Cardiac fibroblast (primary cell): ENCODE data around the gene FUNDC2.

Source experiments
- DNase-seq, 2 donors: peaks; one replicate each; pipeline versions ENCODE4 v3.0.0 to v3.0.0-alpha.2; 2010; ENCODE audit warnings: low read depth in 2 of 2
- H3K4me3 ChIP-seq, 2 donors: replicated peaks in 1 of 2; 1 replicate in 1 of 2; 2 replicates in 1 of 2; pipeline ENCODE4 v1.5.1; 2011; ENCODE audit warnings: low read depth in 2 of 2, low read length in 2 of 2, mild to moderate bottlenecking in 2 of 2, moderate library complexity in 1 of 2
- TF ChIP-seq, protein P1 (sequence below): IDR thresholded peaks from one replicate; pipeline ENCODE4 v1.5.1; 2011; ENCODE audit warnings: low read depth, mild to moderate bottlenecking, low read length, inconsistent platforms

Gene FUNDC2

DNA sequence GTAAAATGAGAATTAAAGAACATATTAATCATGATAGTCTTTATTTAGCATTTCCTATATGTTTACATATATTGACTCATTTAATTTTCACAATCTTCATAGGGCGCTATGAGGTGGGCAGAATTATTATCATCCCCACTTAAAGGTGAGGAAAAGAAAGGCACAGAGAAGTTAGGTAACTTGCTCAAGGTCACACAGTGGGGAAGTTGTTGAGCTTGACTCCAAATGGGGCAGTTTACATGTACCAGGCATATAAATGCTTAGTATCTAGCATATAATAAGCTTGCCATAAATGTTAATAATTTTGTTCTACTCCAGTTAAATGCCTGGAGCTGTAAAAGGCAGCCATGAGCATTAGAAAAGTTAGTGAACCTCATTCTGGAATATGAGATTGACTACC, 42.8 kb downstream of the FUNDC2 start:
- peak overlapping the region; percentile 58 to 59 for H3K4me3 ChIP-seq
- TF ChIP-seq, protein P1, sequence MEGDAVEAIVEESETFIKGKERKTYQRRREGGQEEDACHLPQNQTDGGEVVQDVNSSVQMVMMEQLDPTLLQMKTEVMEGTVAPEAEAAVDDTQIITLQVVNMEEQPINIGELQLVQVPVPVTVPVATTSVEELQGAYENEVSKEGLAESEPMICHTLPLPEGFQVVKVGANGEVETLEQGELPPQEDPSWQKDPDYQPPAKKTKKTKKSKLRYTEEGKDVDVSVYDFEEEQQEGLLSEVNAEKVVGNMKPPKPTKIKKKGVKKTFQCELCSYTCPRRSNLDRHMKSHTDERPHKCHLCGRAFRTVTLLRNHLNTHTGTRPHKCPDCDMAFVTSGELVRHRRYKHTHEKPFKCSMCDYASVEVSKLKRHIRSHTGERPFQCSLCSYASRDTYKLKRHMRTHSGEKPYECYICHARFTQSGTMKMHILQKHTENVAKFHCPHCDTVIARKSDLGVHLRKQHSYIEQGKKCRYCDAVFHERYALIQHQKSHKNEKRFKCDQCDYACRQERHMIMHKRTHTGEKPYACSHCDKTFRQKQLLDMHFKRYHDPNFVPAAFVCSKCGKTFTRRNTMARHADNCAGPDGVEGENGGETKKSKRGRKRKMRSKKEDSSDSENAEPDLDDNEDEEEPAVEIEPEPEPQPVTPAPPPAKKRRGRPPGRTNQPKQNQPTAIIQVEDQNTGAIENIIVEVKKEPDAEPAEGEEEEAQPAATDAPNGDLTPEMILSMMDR = no peak

DNA sequence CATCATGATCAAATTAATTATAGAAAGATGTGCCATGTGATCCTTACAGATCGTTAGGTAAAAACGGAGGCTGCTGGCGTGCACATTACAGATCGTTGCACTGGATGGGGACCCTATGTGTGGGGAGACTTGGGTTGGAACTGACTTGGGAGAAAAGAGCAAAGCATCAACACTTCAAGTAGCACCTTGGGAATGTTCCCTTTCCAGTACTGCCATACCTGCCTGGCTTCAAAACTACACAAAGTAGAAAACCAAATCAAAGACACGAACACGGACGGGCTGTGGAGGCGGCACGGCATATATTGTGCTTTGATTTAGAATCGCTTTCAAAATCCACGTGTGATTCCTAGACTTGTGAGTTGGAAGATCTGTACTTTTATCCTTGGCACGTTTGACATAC, 43.4 kb downstream of the FUNDC2 start:
- peak overlapping the region; percentile 58 to 59 for H3K4me3 ChIP-seq
- TF ChIP-seq, protein P1 = no peak
- DNase-seq = no peak

More for the DNA sequence above, 42.8 kb downstream of the FUNDC2 start:
- DNase-seq = no peak

DNA sequence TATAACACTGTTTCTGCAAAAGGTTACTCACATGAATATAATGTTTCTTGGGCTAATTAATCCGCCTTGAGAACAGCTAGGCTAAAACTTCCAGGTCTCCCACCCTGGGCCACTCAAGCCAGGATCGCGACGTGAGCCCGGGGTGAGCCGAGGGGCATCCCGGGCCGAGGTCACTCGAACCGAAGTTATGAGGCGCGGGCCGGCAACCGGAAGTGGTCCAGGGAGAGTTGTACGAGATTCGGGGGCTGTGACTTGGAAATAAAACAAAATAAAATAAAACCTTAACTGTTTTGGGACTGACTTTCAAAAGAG, 44.0 kb downstream of the FUNDC2 start:
- no peak for DNase-seq
- TF ChIP-seq, protein P1 = no peak
- H3K4me3 ChIP-seq = peak overlapping the region; percentile 58 to 59

DNA sequence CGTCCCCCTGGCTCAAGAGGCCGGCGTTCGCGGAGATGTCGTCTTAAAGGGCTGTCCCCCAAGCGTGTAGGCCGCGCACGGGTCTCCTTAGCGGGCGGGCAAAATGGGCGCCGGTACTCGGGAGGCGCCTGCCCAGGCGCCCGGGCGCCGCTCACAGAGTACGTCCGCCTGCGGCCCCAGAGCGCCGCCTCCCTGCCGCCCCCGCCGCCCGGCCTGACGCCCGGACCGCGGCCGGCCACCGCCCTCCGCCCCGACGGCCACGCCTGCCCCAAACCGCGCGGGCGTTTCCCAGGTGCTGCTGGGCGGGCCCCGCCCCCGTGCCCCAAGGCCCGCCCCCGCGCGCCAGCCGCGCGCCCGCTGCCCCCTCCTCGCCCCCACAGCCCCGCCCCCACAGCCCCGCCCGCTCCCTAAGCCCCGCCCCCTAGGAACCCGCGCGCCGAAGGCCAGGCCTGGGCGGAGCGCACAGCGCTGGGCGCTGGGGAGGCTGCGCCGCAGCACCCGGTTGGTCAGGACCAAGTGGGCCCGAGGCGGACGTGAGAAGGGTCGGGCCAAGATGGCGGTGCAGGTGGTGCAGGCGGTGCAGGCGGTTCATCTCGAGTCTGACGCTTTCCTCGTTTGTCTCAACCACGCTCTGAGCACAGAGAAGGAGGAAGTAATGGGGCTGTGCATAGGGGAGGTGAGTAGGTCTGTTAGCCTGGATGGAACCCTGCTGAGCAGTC, 44.5 kb downstream of the FUNDC2 start, which contains the start of the genes BRCC3, CMC4 and MTCP1:
Gene BRCC3, plus strand, starts transcription at position 534 of the 719 bp plus-strand sequence. Its CDS starts 20 bp downstream, at position 554.
Gene CMC4, minus strand, starts transcription at position 162 of the 719 bp plus-strand sequence. CDS start 7,113 bp downstream, outside the sequence.
Gene MTCP1, minus strand, starts transcription at position 162 of the 719 bp plus-strand sequence. CDS start 5,126 bp downstream, outside the sequence.
- peak; percentile 75 to 87 for DNase-seq
- TF ChIP-seq, protein P1 = no peak
- peak within 1 kb of the TSS; percentile 66 to 72 for H3K4me3 ChIP-seq

DNA sequence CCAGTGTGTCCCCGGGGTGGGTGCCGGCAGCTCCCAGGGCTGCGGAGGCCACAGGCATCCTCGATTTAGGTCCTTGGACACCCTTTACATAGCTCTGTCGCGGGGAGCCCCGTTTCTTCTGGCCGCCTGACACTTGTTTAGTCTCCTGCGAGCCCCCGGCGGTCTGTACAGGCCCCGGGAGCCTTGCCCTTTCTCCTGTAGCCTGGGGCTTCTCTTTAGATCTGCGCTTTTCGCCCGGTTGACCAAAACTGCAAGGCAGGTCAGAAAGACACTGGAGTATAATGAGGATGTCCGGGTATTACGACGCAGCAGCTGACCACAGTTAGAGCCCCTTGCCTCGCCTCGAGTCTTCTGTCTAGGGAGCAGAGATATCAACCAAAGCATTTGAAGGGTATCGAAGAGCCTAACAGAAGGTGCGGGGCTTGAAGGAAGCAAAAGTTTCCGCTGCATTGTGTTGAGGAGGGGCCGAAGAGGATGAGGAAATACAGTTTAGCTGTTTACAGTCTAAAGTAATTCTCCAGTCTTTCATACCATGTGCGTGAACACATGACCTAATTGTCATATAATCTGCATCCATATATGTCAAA, 45.1 kb downstream of the FUNDC2 start:
- TF ChIP-seq, protein P1 = no peak
- no peak for DNase-seq

DNA sequence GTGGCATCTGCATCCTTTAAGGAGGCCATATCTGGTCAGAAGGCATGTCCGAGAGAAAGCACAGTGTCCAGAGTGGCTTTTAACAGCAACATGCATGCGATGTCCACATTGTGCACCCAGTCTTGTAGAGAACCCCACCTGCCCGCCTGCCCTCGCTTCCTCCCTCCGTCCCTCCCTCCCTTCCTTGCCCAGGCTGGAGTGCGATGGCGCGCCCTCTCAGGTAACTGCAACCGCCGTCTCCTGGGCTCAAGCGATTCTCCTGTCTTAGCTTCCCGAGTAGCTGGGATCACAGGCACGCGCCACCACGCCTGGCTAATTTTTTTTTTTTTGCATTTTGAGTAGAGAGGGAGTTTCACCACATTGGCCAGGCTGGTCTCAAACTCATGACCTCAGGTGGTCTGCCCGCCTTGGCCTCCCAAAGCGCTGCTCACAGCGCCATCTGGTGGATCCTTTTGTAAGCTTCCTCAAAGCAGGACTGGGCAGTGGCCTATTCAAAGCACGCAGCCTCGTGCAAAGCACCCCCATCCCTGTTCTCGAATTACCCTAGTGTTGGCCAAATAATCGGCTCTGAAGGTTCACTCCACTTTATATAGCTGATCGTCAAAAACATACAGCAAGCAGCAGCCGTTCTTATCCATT, 59.7 kb downstream of the FUNDC2 start:
- TF ChIP-seq, protein P1 = peak; percentile 60
- peak; percentile 40 to 55 for DNase-seq
- H3K4me3 ChIP-seq = no peak overlapping the region

More for the DNA sequence above, 45.1 kb downstream of the FUNDC2 start:
- peak overlapping the region; percentile 66 to 72 for H3K4me3 ChIP-seq
